Measurements from ENCODE around the gene NAV2.

GRCh38 chr11:20054584-20054983, 341.9 kb downstream of the NAV2 start:
- TF ChIP-seq CTCF (IDR thresholded peaks at IDR 0.05) (no peak), POLR2AphosphoS5 (IDR thresholded peaks at IDR 0.05) (no peak), POLR2A (IDR thresholded peaks at IDR 0.05) (no peak)
